ENCODE measurements around the gene TFDP1.
A peak's percentile ranks its signal among the peaks of the same experiment; 100 is the strongest.
"Not testable (repeated sequence)": the region's sequence is repeated elsewhere in the genome, so short reads cannot be mapped to it uniquely, and the experiment has no call there.

The TFDP1 gene

GRCh38 chr13:113550453-113550852, 34.1 kb upstream of the TFDP1 start:
- DNase-seq, result no peak

- DNase-seq, result no peak
Measured at GRCh38 chr13:113551081-113552000, 33.2 kb upstream of the TFDP1 start.

GRCh38 chr13:113552079-113552478, 32.5 kb upstream of the TFDP1 start:
- DNase-seq, result no peak

- no peak for DNase-seq
Measured at GRCh38 chr13:113552786-113553434, 31.6 kb upstream of the TFDP1 start.

GRCh38 chr13:113553511-113554332, 30.8 kb upstream of the TFDP1 start:
- no peak for DNase-seq

GRCh38 chr13:113554333-113554700, 30.2 kb upstream of the TFDP1 start:
- DNase-seq, result no peak

- DNase-seq, result no peak
Measured at GRCh38 chr13:113555141-113555540, 29.4 kb upstream of the TFDP1 start.

- DNase-seq, result no peak
Measured at GRCh38 chr13:113557013-113557412, 27.5 kb upstream of the TFDP1 start.

- no peak for DNase-seq
Measured at GRCh38 chr13:113558461-113558860, 26.1 kb upstream of the TFDP1 start.

GRCh38 chr13:113559061-113559460, 25.5 kb upstream of the TFDP1 start:
- DNase-seq, result no peak

GRCh38 chr13:113559901-113560644, 24.5 kb upstream of the TFDP1 start:
- no peak for DNase-seq

- DNase-seq, result no peak
Measured at GRCh38 chr13:113560645-113561416, 23.7 kb upstream of the TFDP1 start.

GRCh38 chr13:113561417-113562084, 23.0 kb upstream of the TFDP1 start:
- DNase-seq, result no peak

GRCh38 chr13:113562085-113562749, 22.3 kb upstream of the TFDP1 start:
- DNase-seq, result peak; percentile 79

- DNase-seq, result no peak
Measured at GRCh38 chr13:113562844-113563243, 21.7 kb upstream of the TFDP1 start.

GRCh38 chr13:113563511-113563910, 21.0 kb upstream of the TFDP1 start:
- DNase-seq, result not testable (repeated sequence)

- no peak for DNase-seq
Measured at GRCh38 chr13:113564331-113565023, 20.1 kb upstream of the TFDP1 start.

- no peak for DNase-seq
Measured at GRCh38 chr13:113565526-113566226, 18.9 kb upstream of the TFDP1 start.

- no peak for DNase-seq
Measured at GRCh38 chr13:113566227-113566561, 18.4 kb upstream of the TFDP1 start.

All from fibroblast of skin of abdomen (primary cell).